DND-41 (cell line): Measurements from ENCODE around the gene MVP.
"Not testable (repeated sequence)": the region's sequence is repeated elsewhere in the genome, so short reads cannot be mapped to it uniquely, and the experiment has no call there.

Experiments
- ATAC-seq: fragments of 200-7000 bp; cut with Tn5 transposase; 3 replicates; pipeline ENCODE4 v1.9.1; 2021; ENCODE audit warnings: low read depth; ENCODE audit not compliant: insufficient read depth
- DNase-seq: peaks from one replicate; pipeline ENCODE4 v3.0.0-alpha.2; 2020
- H2AFZ ChIP-seq: 2 replicates; pipeline ENCODE4 v1.6.0; 2012; ENCODE audit warnings: low read depth, low read length
- H3K27ac ChIP-seq: 2 replicates; pipeline ENCODE4 v1.5.1; 2012; ENCODE audit warnings: low read length, inconsistent platforms
- H3K27me3 ChIP-seq: fragments of 200-600 bp; sonication (generic); 2 replicates; pipeline ENCODE4 v1.6.0; 2012; ENCODE audit warnings: low read length, mild to moderate bottlenecking, inconsistent platforms; ENCODE audit not compliant: insufficient read depth, poor library complexity
- H3K36me3 ChIP-seq: 2 replicates; pipeline ENCODE4 v1.5.1; 2012; ENCODE audit warnings: low read length, inconsistent platforms; ENCODE audit not compliant: insufficient read depth
- H3K4me1 ChIP-seq: 2 replicates; pipeline ENCODE4 v1.5.1; 2012; ENCODE audit warnings: mild to moderate bottlenecking, low read length; ENCODE audit not compliant: insufficient read depth
- H3K4me2 ChIP-seq: 2 replicates; pipeline ENCODE4 v1.6.0; 2012; ENCODE audit warnings: mild to moderate bottlenecking, moderate library complexity, low read length, inconsistent platforms; ENCODE audit not compliant: insufficient read depth
- H3K4me3 ChIP-seq, 2 experiments: fragments of 200-600 bp in 1 of 2; shearing (Covaris generic) in 1 of 2; 2 replicates each; pipeline ENCODE4 v1.5.1; 2012 to 2016; ENCODE audit warnings: inconsistent platforms in 2 of 2, low read length in 2 of 2, mild to moderate bottlenecking in 2 of 2, low read depth in 1 of 2, moderate library complexity in 1 of 2
- H3K79me2 ChIP-seq: 2 replicates; pipeline ENCODE4 v1.6.0; 2012; ENCODE audit warnings: low read length, inconsistent platforms; ENCODE audit not compliant: insufficient read depth
- H3K9ac ChIP-seq: 2 replicates; pipeline ENCODE4 v1.6.0; 2012; ENCODE audit warnings: low read depth, mild to moderate bottlenecking, inconsistent platforms, low read length, moderate library complexity
- H3K9me3 ChIP-seq: 2 replicates; pipeline ENCODE4 v1.5.1; 2012; ENCODE audit warnings: low read length, moderate library complexity, mild to moderate bottlenecking, inconsistent platforms; ENCODE audit not compliant: insufficient read depth, severe bottlenecking
- H4K20me1 ChIP-seq: 2 replicates; pipeline ENCODE4 v1.6.0; 2012; ENCODE audit warnings: low read length; ENCODE audit not compliant: insufficient read depth
- CTCF ChIP-seq: IDR thresholded peaks from 2 replicates; pipeline ENCODE4 v1.5.1; 2012; ENCODE audit warnings: borderline replicate concordance, low read length, moderate library complexity, mild to moderate bottlenecking; ENCODE audit not compliant: poor library complexity, severe bottlenecking; ENCODE audit errors: extremely low read depth
- EZH2 ChIP-seq: IDR thresholded peaks from 3 replicates; pipeline ENCODE4 v1.6.1; 2012; ENCODE audit warnings: borderline replicate concordance, low read depth, mild to moderate bottlenecking, moderate library complexity, low read length, inconsistent platforms; ENCODE audit not compliant: severe bottlenecking

MVP gene

GRCh38 chr16:29790949-29791844 lies 29.1 kb upstream of the MVP start:
- peak overlapping the region; percentile 82 for H2AFZ ChIP-seq
- peak overlapping the region; percentile 77 to 85 for H3K4me3 ChIP-seq
- ATAC-seq = peak; percentile 40
- peaks cover 49% of the 10 kb centered on the region for H3K36me3 ChIP-seq
- peaks cover 43% of the 10 kb centered on the region for H3K4me1 ChIP-seq
- H3K4me2 ChIP-seq = peak overlapping the region; percentile 88
- TF ChIP-seq CTCF (no peak), EZH2 (no peak)
- DNase-seq = no peak
- peak overlapping the region; percentile 91 for H3K9ac ChIP-seq
- H3K9me3 ChIP-seq = no peaks in the 10 kb centered on the region
- no peaks in the 10 kb centered on the region for H3K27me3 ChIP-seq
- H3K27ac ChIP-seq = peak overlapping the region; percentile 96
- peaks cover 67% of the 10 kb centered on the region for H3K79me2 ChIP-seq
- H4K20me1 ChIP-seq = peaks cover 19% of the 10 kb centered on the region; the same call in 1 of the 2 replicates

- Histone ChIP-seq H3K27ac (peak overlapping the region; percentile 96), H3K4me3 (peak overlapping the region; percentile 77 to 85; a peak in 3 of 4 replicates), H3K27me3 (no peaks in the 10 kb centered on the region), H3K79me2 (peaks cover 76% of the 10 kb centered on the region), H3K36me3 (peaks cover 58% of the 10 kb centered on the region), H3K9ac (peak overlapping the region; percentile 91), H2AFZ (no peak overlapping the region), H3K4me2 (peak overlapping the region; percentile 88), H3K4me1 (peaks cover 43% of the 10 kb centered on the region), H3K9me3 (no peaks in the 10 kb centered on the region), H4K20me1 (peaks cover 26% of the 10 kb centered on the region; the same call in 1 of the 2 replicates)
- TF ChIP-seq EZH2 = no peak
- no peak for TF ChIP-seq CTCF
- DNase-seq = no peak
- no peak for ATAC-seq
These were observed 28.1 kb upstream of the MVP start for GRCh38 chr16:29791845-29792807.

- Histone ChIP-seq H3K9ac (peak overlapping the region; percentile 91; the same call in 1 of the 2 replicates), H3K36me3 (peaks cover 68% of the 10 kb centered on the region), H4K20me1 (peaks cover 28% of the 10 kb centered on the region; the same call in 1 of the 2 replicates), H3K4me2 (peak overlapping the region; percentile 88), H3K79me2 (peaks cover 85% of the 10 kb centered on the region), H3K4me3 (peak overlapping the region in 1 of 2 experiments; percentile 77; a peak in 1 of 4 replicates), H3K4me1 (peaks cover 43% of the 10 kb centered on the region)
- ATAC-seq, DNase-seq, H3K27me3 ChIP-seq, H3K27ac ChIP-seq, H2AFZ ChIP-seq, H3K9me3 ChIP-seq: not testable (repeated sequence)
These were observed 27.1 kb upstream of the MVP start for GRCh38 chr16:29793153-29793552.
